Epidermal melanocyte (primary cell): Measurements from ENCODE around the gene PMFBP1.
"Not testable (repeated sequence)": the region's sequence is repeated elsewhere in the genome, so short reads cannot be mapped to it uniquely, and the experiment has no call there.

Experiments
- DNase-seq: peaks from one replicate; pipeline ENCODE4 v3.0.0; 2011; ENCODE audit warnings: low spot score; ENCODE audit not compliant: insufficient read length

Gene PMFBP1

DNA sequence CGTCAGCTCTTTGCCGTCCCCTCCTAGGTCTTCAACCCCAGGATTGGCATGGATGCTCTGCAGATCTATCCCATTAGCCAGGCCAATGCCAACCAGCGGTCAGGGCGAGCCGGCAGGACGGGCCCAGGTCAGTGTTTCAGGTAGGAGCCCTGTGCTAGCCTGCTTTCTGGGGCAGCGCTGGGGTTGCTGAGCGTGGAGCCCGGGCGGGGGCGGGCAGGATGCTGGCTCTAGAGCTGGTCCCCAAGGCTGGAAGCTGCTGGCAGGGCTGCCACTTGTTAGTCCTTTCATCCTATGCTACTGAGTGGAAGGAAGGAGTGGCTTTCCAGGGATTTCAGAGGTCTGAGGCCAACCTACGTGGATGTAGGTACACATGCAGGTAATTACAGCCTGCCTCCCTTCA, 66.0 kb downstream of the PMFBP1 start:
- DNase-seq, result no peak

- DNase-seq, result no peak
These were observed 67.0 kb downstream of the PMFBP1 start for GRCh38 chr16:72104905-72105304.

DNA sequence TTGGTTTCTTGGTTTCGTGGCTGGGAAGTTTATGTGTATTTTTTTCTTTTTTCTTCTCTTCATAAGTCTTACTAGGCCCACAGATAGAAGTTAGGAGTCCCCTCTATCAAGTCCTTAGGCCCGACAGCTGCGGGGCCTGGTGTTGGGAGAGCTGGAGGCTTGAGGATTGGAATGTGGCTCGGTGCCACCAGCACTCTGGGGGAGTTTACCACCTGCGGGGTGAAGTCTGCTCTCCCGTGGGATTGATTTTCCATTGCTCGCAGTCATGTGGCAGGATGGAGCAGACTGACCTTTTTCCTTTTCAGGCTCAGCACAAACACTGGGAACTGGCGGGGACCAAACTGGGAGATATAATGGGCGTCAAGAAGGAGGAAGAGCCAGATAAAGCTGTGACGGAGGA, 70.8 kb downstream of the PMFBP1 start:
- DNase-seq, result no peak

GRCh38 chr16:72099377-72099818, 72.6 kb downstream of the PMFBP1 start:
- DNase-seq, result peak; percentile 50

GRCh38 chr16:72098936-72099335, 73.0 kb downstream of the PMFBP1 start:
- DNase-seq, result no peak

DNA sequence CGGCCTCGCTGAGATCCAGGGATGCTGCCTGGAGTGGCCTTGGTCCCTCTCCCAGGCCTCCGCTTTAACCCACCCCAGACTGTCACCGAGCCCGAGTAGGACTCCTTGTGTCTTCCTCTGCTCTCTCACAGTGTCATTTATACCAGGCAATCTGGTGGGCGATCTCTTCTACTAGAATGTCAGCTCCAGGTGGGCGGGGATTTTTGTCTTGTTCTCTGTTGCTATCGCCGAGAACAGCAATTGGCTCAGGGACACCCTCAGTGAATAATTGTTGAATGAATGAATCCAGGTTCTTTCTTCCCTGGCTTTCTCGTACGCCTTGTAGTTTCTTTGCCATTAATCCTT, 77.7 kb downstream of the PMFBP1 start:
- DNase-seq, result no peak

DNA sequence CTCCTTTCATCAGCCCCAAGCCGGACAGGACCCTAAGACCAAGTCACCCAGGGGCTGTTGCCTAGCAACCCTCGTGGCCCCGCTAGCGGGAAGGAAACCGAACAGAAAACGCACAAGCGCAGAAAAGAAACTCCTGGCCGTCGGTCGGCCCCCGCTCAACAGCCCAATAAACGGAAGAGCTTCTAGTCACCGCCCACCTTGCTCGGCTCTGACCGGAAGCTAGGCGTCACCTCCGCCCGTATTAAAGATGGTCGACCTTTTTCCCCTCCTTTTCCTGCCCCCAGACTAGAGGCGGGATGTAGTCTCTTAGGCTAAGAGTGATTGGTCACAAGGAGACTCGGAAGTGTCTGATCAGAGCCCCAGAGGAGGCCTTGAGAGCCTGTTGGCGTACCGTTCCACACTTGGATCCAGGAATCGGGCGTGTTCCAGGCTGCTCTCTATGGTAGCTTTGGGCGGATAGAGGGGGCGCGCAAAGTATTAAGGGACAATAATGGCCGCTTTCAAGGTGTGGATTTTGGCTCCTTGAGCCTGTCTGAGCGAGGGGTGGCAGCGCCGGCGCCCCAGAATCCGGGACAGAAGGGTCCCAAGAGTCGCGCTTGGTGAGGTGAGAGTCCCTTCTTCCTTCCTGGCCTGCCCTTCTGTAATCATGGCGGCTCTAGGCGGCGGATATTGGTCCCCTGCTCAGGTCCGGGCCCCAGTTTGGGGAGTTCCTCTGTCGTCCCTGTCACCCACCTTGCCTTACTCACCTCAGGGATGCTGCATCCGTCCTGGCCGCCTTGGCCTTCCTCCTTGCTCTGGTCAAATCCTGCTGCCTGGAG, 78.3 kb downstream of the PMFBP1 start, which contains the start of the genes DHX38 and TXNL4B:
TSS of gene DHX38 (plus strand) at position 400 of the 818 bp plus-strand sequence. CDS start 2,311 bp downstream, outside the sequence.
TSS of gene TXNL4B (minus strand) at position 173 of the 818 bp plus-strand sequence. CDS start 2,871 bp downstream, outside the sequence.
- peak; percentile 100 for DNase-seq

GRCh38 chr16:72092832-72093447, 79.0 kb downstream of the PMFBP1 start:
- DNase-seq, result peak; percentile 48

- no peak for DNase-seq
These were observed 80.7 kb downstream of the PMFBP1 start for GRCh38 chr16:72091217-72091616.

DNA sequence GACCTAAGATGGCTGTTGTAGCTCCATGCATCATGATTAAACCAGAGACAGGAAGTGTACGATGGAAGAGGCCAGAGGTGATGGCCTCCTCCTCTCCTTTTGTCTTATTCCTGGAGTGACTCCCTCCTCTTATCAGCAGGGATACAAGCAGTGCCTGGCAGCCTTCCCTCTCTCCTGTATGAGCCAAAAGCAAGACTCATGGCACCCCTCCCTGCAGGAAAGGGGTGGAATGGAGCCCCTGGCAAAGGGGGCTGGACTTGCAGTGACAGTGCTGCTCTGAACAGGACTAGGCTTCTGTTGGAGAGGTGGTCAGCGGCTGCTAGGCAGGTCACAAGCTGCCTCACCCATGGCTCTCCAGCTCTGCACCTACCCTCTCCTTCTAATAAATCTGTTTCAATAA, 87.0 kb downstream of the PMFBP1 start:
- DNase-seq, result no peak

- no peak for DNase-seq
These were observed 87.5 kb downstream of the PMFBP1 start for GRCh38 chr16:72084445-72084844.

- no peak for DNase-seq
These were observed 88.1 kb downstream of the PMFBP1 start for GRCh38 chr16:72083778-72084404.

DNA sequence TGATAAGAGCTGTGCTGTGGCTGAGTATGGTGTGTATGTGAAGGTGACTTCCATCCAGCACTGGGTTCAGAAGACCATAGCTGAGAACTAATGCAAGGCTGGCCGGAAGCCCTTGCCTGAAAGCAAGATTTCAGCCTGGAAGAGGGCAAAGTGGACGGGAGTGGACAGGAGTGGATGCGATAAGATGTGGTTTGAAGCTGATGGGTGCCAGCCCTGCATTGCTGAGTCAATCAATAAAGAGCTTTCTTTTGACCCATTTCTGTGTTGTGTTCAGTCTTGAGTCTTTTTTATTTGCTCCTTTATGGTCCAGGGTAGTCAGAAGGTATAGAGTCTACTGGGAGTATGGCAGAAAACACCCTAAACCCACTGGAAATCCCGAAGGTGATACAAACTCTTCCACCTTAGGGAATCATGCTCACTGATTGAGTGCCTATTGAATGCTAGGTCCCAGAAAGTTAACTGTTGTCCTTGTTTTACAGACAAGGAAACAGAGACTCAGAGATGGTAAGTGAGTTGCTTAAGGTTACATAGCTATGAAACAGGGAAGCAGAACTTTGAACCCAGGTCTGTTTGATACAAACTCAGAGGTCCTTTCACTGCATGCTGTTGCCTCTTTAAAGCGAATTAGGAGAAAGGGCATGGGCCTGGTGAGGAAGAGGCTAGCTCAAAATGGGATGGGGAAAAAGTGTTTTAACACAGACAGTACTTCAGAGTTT, 94.8 kb downstream of the PMFBP1 start:
- DNase-seq, result not testable (repeated sequence)

- not testable (repeated sequence) for DNase-seq
These were observed 96.9 kb downstream of the PMFBP1 start for GRCh38 chr16:72075067-72075466.

DNA sequence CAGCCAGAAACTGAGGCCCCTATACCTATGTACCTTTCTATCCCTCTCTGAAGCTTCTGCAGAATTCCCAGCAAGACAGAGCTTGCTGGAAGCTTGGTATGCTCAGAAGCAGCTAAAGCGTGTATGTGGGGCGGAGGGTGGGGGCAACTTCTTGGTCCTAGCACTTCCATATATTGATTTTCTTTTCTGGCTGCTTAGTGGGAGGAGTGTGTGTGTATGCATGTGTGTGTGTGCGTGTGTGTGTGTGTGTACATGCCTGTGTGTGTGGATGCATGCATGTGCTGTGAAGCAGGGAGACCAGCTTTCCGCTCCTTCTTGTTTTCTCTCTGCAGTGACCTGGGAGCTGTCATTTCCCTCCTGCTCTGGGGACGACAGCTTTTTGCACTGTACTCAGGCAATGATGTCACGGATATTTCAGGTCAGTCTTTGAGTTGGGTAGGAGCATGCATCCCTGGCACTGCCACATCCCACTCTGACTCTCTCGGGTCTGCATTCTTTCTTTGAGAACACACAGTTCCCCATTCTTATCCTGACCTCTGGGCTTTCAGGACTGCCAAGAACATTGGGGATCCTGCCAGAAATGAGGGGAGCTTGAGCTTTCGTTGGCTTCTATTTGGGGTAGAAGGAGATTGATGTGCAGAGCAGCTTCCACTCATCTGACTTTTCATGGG, 98.3 kb downstream of the PMFBP1 start:
- DNase-seq, result no peak

DNA sequence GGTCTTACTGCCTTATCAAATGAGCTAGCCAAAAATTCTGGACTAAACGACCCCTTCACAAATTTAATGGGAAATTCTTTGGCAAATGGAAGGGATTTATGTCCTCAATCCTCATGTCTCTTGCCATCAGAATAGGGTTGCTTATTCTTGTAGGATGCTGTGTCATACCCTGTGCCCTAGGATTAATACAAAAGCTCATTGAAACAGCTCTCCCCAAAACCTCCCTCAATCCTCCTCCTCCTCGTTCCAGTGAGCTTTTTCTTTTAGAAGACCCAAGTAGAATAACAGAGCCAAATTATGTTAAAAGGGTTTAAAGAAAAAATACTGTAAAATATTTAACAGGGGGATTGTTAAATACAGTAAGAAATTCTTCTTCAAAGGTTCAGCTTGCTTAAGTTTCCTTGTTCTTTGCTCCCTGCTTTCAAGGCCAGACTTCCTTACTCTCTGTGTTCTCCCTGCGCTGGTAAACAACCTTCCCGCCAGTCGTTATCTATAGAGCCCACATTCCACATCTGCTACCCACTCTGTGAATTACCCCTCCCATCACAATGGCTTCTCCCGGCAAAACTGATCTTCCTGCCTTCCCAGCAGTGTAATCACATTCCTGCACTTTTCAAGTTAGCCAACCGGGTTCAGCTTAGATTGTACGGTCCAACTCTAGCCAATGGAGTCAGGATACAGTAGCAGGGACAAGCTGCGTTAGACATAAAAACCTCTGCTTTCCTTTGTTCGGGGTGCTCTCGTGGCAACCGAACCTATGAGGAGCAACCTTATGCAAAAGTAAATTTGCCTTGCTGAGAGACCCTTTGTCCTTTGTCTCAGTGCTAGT, 99.2 kb downstream of the PMFBP1 start:
- no peak for DNase-seq
